Liver (tissue), 9 donors: ENCODE results near the gene CLCN7. TPM values are rescaled to one million over a fixed set of nuclear protein-coding genes. Genes with fewer than 3 reads are reported as not detected.

Experiments used
- DNase-seq: peaks from one replicate; pipeline ENCODE4 v3.0.0-alpha.2; 2017; ENCODE audit warnings: low spot score
- H3K27ac ChIP-seq, 2 donors: one replicate each; pipeline ENCODE4 v1.7.0; 2013; ENCODE audit warnings: inconsistent platforms in 2 of 2, low read length in 2 of 2, control low read depth in 1 of 2, low read depth in 1 of 2, mild to moderate bottlenecking in 1 of 2
- H3K27me3 ChIP-seq, 4 donors: one replicate each; pipeline versions ENCODE4 v1.6.1 to v1.7.0; 2013; ENCODE audit warnings: low read length in 3 of 4, inconsistent platforms in 1 of 4, mild to moderate bottlenecking in 1 of 4, moderate library complexity in 1 of 4; ENCODE audit not compliant: control insufficient read depth in 4 of 4, insufficient read depth in 4 of 4
- H3K36me3 ChIP-seq, 4 donors: one replicate each; pipeline versions ENCODE4 v1.6.1 to v1.7.0; 2013; ENCODE audit warnings: low read length in 3 of 4, mild to moderate bottlenecking in 3 of 4, low read depth in 1 of 4, moderate library complexity in 1 of 4; ENCODE audit not compliant: control insufficient read depth in 4 of 4, insufficient read depth in 3 of 4
- H3K4me1 ChIP-seq, 4 donors: one replicate each; pipeline versions ENCODE4 v1.6.1 to v1.7.0; 2013; ENCODE audit warnings: low read length in 3 of 4, mild to moderate bottlenecking in 3 of 4, moderate library complexity in 1 of 4; ENCODE audit not compliant: control insufficient read depth in 4 of 4, insufficient read depth in 4 of 4
- H3K4me3 ChIP-seq, 3 donors: one replicate each; pipeline versions ENCODE4 v1.6.1 to v1.7.0; 2013; ENCODE audit warnings: low read length in 3 of 3, control low read depth in 1 of 3, low read depth in 1 of 3, mild to moderate bottlenecking in 1 of 3
- H3K9ac ChIP-seq, 2 donors: one replicate each; pipeline ENCODE4 v1.7.0; 2013; ENCODE audit warnings: low read length in 2 of 2, mild to moderate bottlenecking in 2 of 2, moderate library complexity in 2 of 2, control low read depth in 1 of 2, low read depth in 1 of 2
- H3K9me3 ChIP-seq, 4 donors: one replicate each; pipeline versions ENCODE4 v1.6.1 to v1.7.0; 2013; ENCODE audit warnings: low read length in 3 of 4; ENCODE audit not compliant: control insufficient read depth in 4 of 4
- ATF3 ChIP-seq: IDR thresholded peaks from 2 replicates; pipeline ENCODE4 v1.6.1; 2016; ENCODE audit warnings: antibody characterized with exemption
- CTCF ChIP-seq: fragments of 150-350 bp; IDR thresholded peaks from 2 replicates; pipeline ENCODE4 v1.5.1; 2017; ENCODE audit warnings: improper control_type of control experiment, low read depth, low read length; ENCODE audit not compliant: missing input control
- EGR1 ChIP-seq, 2 donors: IDR thresholded peaks; 2 replicates each; pipeline ENCODE4 v1.6.1; 2016 to 2018; ENCODE audit warnings: antibody characterized with exemption in 2 of 2, low read depth in 2 of 2
- FOXA1 ChIP-seq: IDR thresholded peaks from 2 replicates; pipeline ENCODE4 v1.6.1; 2016; ENCODE audit warnings: antibody characterized with exemption
- FOXA2 ChIP-seq: IDR thresholded peaks from 2 replicates; pipeline ENCODE4 v1.6.1; 2016; ENCODE audit warnings: antibody characterized with exemption
- GABPA ChIP-seq, 2 donors: IDR thresholded peaks in 1 of 2; conservative IDR thresholded peaks in 1 of 2; 2 replicates each; pipeline ENCODE4 v1.6.1; 2016; ENCODE audit warnings: antibody characterized with exemption in 2 of 2, mild to moderate bottlenecking in 1 of 2, moderate library complexity in 1 of 2
- HNF4A ChIP-seq, 2 donors: conservative IDR thresholded peaks; 2 replicates each; pipeline ENCODE4 v1.6.1; 2016; ENCODE audit warnings: antibody characterized with exemption in 2 of 2, mild to moderate bottlenecking in 2 of 2
- NR2F2 ChIP-seq: IDR thresholded peaks from 2 replicates; pipeline ENCODE4 v1.6.1; 2016; ENCODE audit warnings: antibody characterized with exemption
- RAD21 ChIP-seq, 2 donors: IDR thresholded peaks; 2 replicates each; pipeline ENCODE4 v1.6.1; 2016; ENCODE audit warnings: antibody characterized with exemption in 2 of 2, mild to moderate bottlenecking in 2 of 2
- REST ChIP-seq: IDR thresholded peaks from 2 replicates; pipeline ENCODE4 v1.6.1; 2016; ENCODE audit warnings: antibody characterized with exemption, mild to moderate bottlenecking
- RXRA ChIP-seq, 2 donors: IDR thresholded peaks; 2 replicates each; pipeline ENCODE4 v1.6.1; 2017 to 2018; ENCODE audit warnings: antibody characterized with exemption in 2 of 2, mild to moderate bottlenecking in 1 of 2
- SP1 ChIP-seq: IDR thresholded peaks from 2 replicates; pipeline ENCODE4 v1.6.1; 2018; ENCODE audit warnings: antibody characterized with exemption, mild to moderate bottlenecking
- TAF1 ChIP-seq: conservative IDR thresholded peaks from 2 replicates; pipeline ENCODE4 v1.6.1; 2016; ENCODE audit warnings: antibody characterized with exemption, mild to moderate bottlenecking
- ZBTB33 ChIP-seq: IDR thresholded peaks from 2 replicates; pipeline ENCODE4 v1.6.1; 2016; ENCODE audit warnings: antibody characterized with exemption
- WGBS: extraction: QIAGEN DNeasy Blood & Tissue Kit; methylation state at CpG from one replicate; pipeline ENCODE4 v1.1.7; 2013; 5-methylcytosine and 5-hydroxymethylcytosine counted together
- polyA plus RNA-seq, 2 donors: library from polyadenylated mRNA; stranded (reverse) in 1 of 2; unstranded in 1 of 2; fragments of 200-250 nt in 1 of 2; fragments of >200 nt in 1 of 2; fragmentation: Nextera tagmentation in 1 of 2; extraction: Ambion mirVana in 1 of 2; gene quantifications; one replicate each; pipeline versions ENCODE4 v1.2.1 to v1.2.3, GENCODE V29; 2013 to 2015
- total RNA-seq, 2 donors: library from RNA; depleted of rRNA; stranded (reverse); fragments of >200 nt; gene quantifications; one replicate each; pipeline ENCODE4 v1.2.3, GENCODE V29; 2014
- donor health status: healthy.
- donor health status: healthy.
- donor health status: healthy.
- donor health status: healthy.
- donor health status: healthy.

CLCN7 gene
- total and polyA plus RNA-seq, 4 donors = 13.9 to 36.2 (median 30.2) TPM

- H3K27ac ChIP-seq = no peak overlapping the region
- H3K9ac ChIP-seq = peak overlapping the region; percentile 44 to 66
- peaks cover 9 to 22% (median 16%) of the 10 kb centered on the region in 4 donors for H3K4me1 ChIP-seq
- TF ChIP-seq HNF4A (conservative IDR thresholded peaks at IDR 0.05) (no peak), TAF1 (no peak), REST (no peak), ATF3 (no peak), CTCF (no peak), RAD21 (IDR thresholded peaks at IDR 0.05) (no peak), GABPA (IDR thresholded peaks at IDR 0.05 in 1 of 2, conservative IDR thresholded peaks at IDR 0.05 in 1 of 2) (no peak), FOXA1 (no peak), SP1 (no peak), RXRA (IDR thresholded peaks at IDR 0.05) (no peak), EGR1 (IDR thresholded peaks at IDR 0.05; ENCODE audit: low read depth in 2 of 2) (no peak), ZBTB33 (no peak)
- H3K9me3 ChIP-seq = no peaks in the 10 kb centered on the region
- WGBS = under 1% methylated on average over 30 of the region's 30 CpGs
- DNase-seq = no peak
- H3K27me3 ChIP-seq = no peaks in the 10 kb centered on the region
- peaks cover 0 to 23% (median 13%) of the 10 kb centered on the region in 4 donors for H3K36me3 ChIP-seq
- peak overlapping the region; percentile 87 to 92 (median 89) for H3K4me3 ChIP-seq
Measured at GRCh38 chr16:1493746-1494094, 18.9 kb upstream of the CLCN7 start.

GRCh38 chr16:1492923-1493745 lies 18.3 kb upstream of the CLCN7 start, which contains the start of gene TELO2:
Gene TELO2, plus strand, starts transcription at chr16:1493360. Its CDS starts 922 bp downstream, at chr16:1494282.
- peak within 1 kb of the TSS; percentile 87 to 92 (median 89) for H3K4me3 ChIP-seq
- TF ChIP-seq NR2F2 (peak; percentile 90), GABPA (IDR thresholded peaks at IDR 0.05 in 1 of 2, conservative IDR thresholded peaks at IDR 0.05 in 1 of 2) (no peak), SP1 (peak; percentile 40), RAD21 (IDR thresholded peaks at IDR 0.05) (no peak), EGR1 (IDR thresholded peaks at IDR 0.05; ENCODE audit: low read depth in 2 of 2) (no peak), RXRA (IDR thresholded peaks at IDR 0.05) (peak in 1 of 2 donors; percentile 30), FOXA2 (no peak)

More at GRCh38 chr16:1492923-1493745, 18.3 kb upstream of the CLCN7 start, which contains the start of gene TELO2:
- Histone ChIP-seq H3K9ac (peak within 1 kb of the TSS; percentile 49 to 66), H3K36me3 (peaks cover 0 to 23% (median 13%) of the 10 kb centered on the region in 4 donors), H3K9me3 (no peaks in the 10 kb centered on the region), H3K27ac (peak within 1 kb of the TSS; percentile 52 to 78), H3K4me1 (peaks cover 9 to 22% (median 16%) of the 10 kb centered on the region in 4 donors), H3K27me3 (no peaks in the 10 kb centered on the region)
- 1% methylated on average over 89 of the region's 89 CpGs for WGBS
- peak; percentile 93 for DNase-seq
